ENCODE data around the gene DMD.

- no peak for TF ChIP-seq POLR2A (IDR thresholded peaks at IDR 0.05; ENCODE audit: low read depth, low read length)
- no peak for TF ChIP-seq POLR2AphosphoS5 (IDR thresholded peaks at IDR 0.05; ENCODE audit: low read depth, low read length)
Observed at GRCh38 chrX:31847773-31848172, 1363.6 kb downstream of the DMD start.
